ENCODE measurements around the gene TFF3. TPM values are rescaled to one million over a fixed set of nuclear protein-coding genes. Genes with fewer than 3 reads are reported as not detected.

TFF3 gene
- total and polyA plus RNA-seq, 2 experiments from 2014 or later = not detected

GRCh38 chr21:42331660-42332059 lies 16.5 kb upstream of the TFF3 start:
- H3K9ac ChIP-seq = no peak overlapping the region
- H3K9me3 ChIP-seq (ENCODE audit: low read depth) = no peaks in the 10 kb centered on the region
- H2AFZ ChIP-seq = no peak overlapping the region
- H3F3A ChIP-seq (ENCODE audit: insufficient read depth) = no peaks in the 10 kb centered on the region
- in situ Hi-C loops (cut with MboI) = no loop called here
- no peaks in the 10 kb centered on the region for H3K4me1 ChIP-seq (ENCODE audit: insufficient read depth)
- no peak for TF ChIP-seq EZH2 (IDR thresholded peaks at IDR 0.05; ENCODE audit: insufficient read depth, poor library complexity, severe bottlenecking)
- TF ChIP-seq EZH2phosphoT487 (IDR thresholded peaks at IDR 0.05; ENCODE audit: insufficient read depth, low read depth) = no peak
- no peaks in the 10 kb centered on the region for H4K20me1 ChIP-seq (ENCODE audit: insufficient read depth)
- H3K27ac ChIP-seq = no peak overlapping the region
- H3K4me2 ChIP-seq (ENCODE audit: unreplicated experiment) = no peak overlapping the region
- peaks cover 33% of the 10 kb centered on the region for H3K27me3 ChIP-seq (replicated peaks; ENCODE audit: insufficient read depth)
- DNase-seq = no peak
- no peak overlapping the region for H3K4me3 ChIP-seq
- H3K36me3 ChIP-seq (ENCODE audit: low read depth) = no peaks in the 10 kb centered on the region
- H3K9me2 ChIP-seq (ENCODE audit: insufficient read depth) = no peaks in the 10 kb centered on the region
- no peaks in the 10 kb centered on the region for H3K79me2 ChIP-seq (ENCODE audit: insufficient read depth)

GRCh38 chr21:42330380-42331371 lies 15.5 kb upstream of the TFF3 start:
- Histone ChIP-seq H3K4me2 (ENCODE audit: unreplicated experiment) (no peak overlapping the region), H3K27me3 (replicated peaks; ENCODE audit: insufficient read depth) (peaks cover 26% of the 10 kb centered on the region), H3K9me3 (ENCODE audit: low read depth) (no peaks in the 10 kb centered on the region), H3K79me2 (ENCODE audit: insufficient read depth) (no peaks in the 10 kb centered on the region), H3K27ac (no peak overlapping the region), H3K4me3 (no peak overlapping the region), H3K9ac (no peak overlapping the region), H3K4me1 (ENCODE audit: insufficient read depth) (no peaks in the 10 kb centered on the region), H4K20me1 (ENCODE audit: insufficient read depth) (no peaks in the 10 kb centered on the region), H3K9me2 (ENCODE audit: insufficient read depth) (no peaks in the 10 kb centered on the region), H3F3A (ENCODE audit: insufficient read depth) (no peaks in the 10 kb centered on the region), H2AFZ (no peak overlapping the region), H3K36me3 (ENCODE audit: low read depth) (no peaks in the 10 kb centered on the region)
- WGBS, 2 experiments (ENCODE audit: low coverage in 1 of 2, low lambda C conversion rate in 2 of 2, missing lambda C conversion rate in 2 of 2) = 23 to 36% methylated on average over 4 of the region's 4 CpGs
- in situ Hi-C loops (cut with MboI) = no loop called here
- no peak for TF ChIP-seq EZH2 (IDR thresholded peaks at IDR 0.05; ENCODE audit: insufficient read depth, poor library complexity, severe bottlenecking)
- no peak for TF ChIP-seq EZH2phosphoT487 (IDR thresholded peaks at IDR 0.05; ENCODE audit: insufficient read depth, low read depth)
- DNase-seq = no peak

GRCh38 chr21:42324896-42325295 lies 9.7 kb upstream of the TFF3 start:
- no peaks in the 10 kb centered on the region for H3K4me1 ChIP-seq (ENCODE audit: insufficient read depth)
- H3F3A ChIP-seq (ENCODE audit: insufficient read depth) = no peaks in the 10 kb centered on the region
- no peak overlapping the region for H3K27ac ChIP-seq
- H3K9me3 ChIP-seq (ENCODE audit: low read depth) = no peaks in the 10 kb centered on the region
- H2AFZ ChIP-seq = no peak overlapping the region
- no peak overlapping the region for H3K4me3 ChIP-seq
- WGBS, 2 experiments (ENCODE audit: low coverage in 1 of 2, low lambda C conversion rate in 2 of 2, missing lambda C conversion rate in 2 of 2) = 43 to 47% methylated on average over 6 of the region's 6 CpGs
- H3K4me2 ChIP-seq (ENCODE audit: unreplicated experiment) = no peak overlapping the region
- no peaks in the 10 kb centered on the region for H3K36me3 ChIP-seq (ENCODE audit: low read depth)
- no peak for TF ChIP-seq EZH2phosphoT487 (IDR thresholded peaks at IDR 0.05; ENCODE audit: insufficient read depth, low read depth)
- TF ChIP-seq EZH2 (IDR thresholded peaks at IDR 0.05; ENCODE audit: insufficient read depth, poor library complexity, severe bottlenecking) = no peak
- in situ Hi-C loops (cut with MboI) = no loop called here
- H3K79me2 ChIP-seq (ENCODE audit: insufficient read depth) = no peaks in the 10 kb centered on the region
- H3K9ac ChIP-seq = no peak overlapping the region
- DNase-seq = no peak
- no peaks in the 10 kb centered on the region for H4K20me1 ChIP-seq (ENCODE audit: insufficient read depth)
- peaks cover 22% of the 10 kb centered on the region for H3K27me3 ChIP-seq (replicated peaks; ENCODE audit: insufficient read depth)
- no peaks in the 10 kb centered on the region for H3K9me2 ChIP-seq (ENCODE audit: insufficient read depth)

GRCh38 chr21:42321845-42322244 lies 6.6 kb upstream of the TFF3 start:
- WGBS, 2 experiments (ENCODE audit: low coverage in 1 of 2, low lambda C conversion rate in 2 of 2, missing lambda C conversion rate in 2 of 2) = 19 to 27% methylated on average over 4 of the region's 4 CpGs
- no peak overlapping the region for H2AFZ ChIP-seq
- peaks cover 12% of the 10 kb centered on the region for H3K27me3 ChIP-seq (replicated peaks; ENCODE audit: insufficient read depth)
- H3K9ac ChIP-seq = no peak overlapping the region
- no peak overlapping the region for H3K4me3 ChIP-seq
- in situ Hi-C loops (cut with MboI) = no loop called here
- H3K9me3 ChIP-seq (ENCODE audit: low read depth) = no peaks in the 10 kb centered on the region
- H3F3A ChIP-seq (ENCODE audit: insufficient read depth) = no peaks in the 10 kb centered on the region
- no peak overlapping the region for H3K4me2 ChIP-seq (ENCODE audit: unreplicated experiment)
- H3K27ac ChIP-seq = no peak overlapping the region
- no peaks in the 10 kb centered on the region for H4K20me1 ChIP-seq (ENCODE audit: insufficient read depth)
- no peaks in the 10 kb centered on the region for H3K4me1 ChIP-seq (ENCODE audit: insufficient read depth)
- no peaks in the 10 kb centered on the region for H3K9me2 ChIP-seq (ENCODE audit: insufficient read depth)
- no peak for DNase-seq
- TF ChIP-seq EZH2 (IDR thresholded peaks at IDR 0.05; ENCODE audit: insufficient read depth, poor library complexity, severe bottlenecking) (no peak), EZH2phosphoT487 (IDR thresholded peaks at IDR 0.05; ENCODE audit: insufficient read depth, low read depth) (no peak)
- no peaks in the 10 kb centered on the region for H3K36me3 ChIP-seq (ENCODE audit: low read depth)
- H3K79me2 ChIP-seq (ENCODE audit: insufficient read depth) = no peaks in the 10 kb centered on the region
